ENCODE measurements around the gene ARHGAP15. TPM values are rescaled to one million over a fixed set of nuclear protein-coding genes. Genes with fewer than 3 reads are reported as not detected.
A peak's percentile ranks its signal among the peaks of the same experiment; 100 is the strongest.

The ARHGAP15 gene
- total RNA-seq, 3 donors from 2014 or later: 5.3 to 8.2 (median 5.8) TPM

DNA sequence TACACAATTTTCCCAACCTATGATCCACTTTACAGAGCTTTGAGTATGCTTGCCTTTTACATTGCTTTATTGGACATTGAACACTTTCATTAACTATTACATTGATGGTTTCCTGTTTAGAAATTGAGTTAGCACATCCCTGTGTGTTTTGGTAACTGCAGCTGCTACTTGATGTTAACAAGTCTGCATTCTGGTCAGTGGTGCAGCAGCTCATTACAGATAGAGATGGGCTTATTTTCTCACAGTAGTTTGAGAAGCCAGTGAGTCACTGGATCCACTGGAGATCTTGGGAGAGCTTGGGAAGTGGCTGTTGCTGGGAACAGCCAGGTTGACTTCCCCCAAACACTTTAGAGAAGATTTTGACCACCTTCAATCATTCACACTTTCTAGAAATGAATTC lies 150.5 kb downstream of the ARHGAP15 start:
- Histone ChIP-seq H3K9me3 (no peaks in the 10 kb centered on the region), H3K4me1 (ENCODE audit: low read depth) (no peaks in the 10 kb centered on the region), H3K36me3 (ENCODE audit: low read depth) (no peaks in the 10 kb centered on the region), H3K4me3 (no peak overlapping the region)
- TF ChIP-seq, protein P1, sequence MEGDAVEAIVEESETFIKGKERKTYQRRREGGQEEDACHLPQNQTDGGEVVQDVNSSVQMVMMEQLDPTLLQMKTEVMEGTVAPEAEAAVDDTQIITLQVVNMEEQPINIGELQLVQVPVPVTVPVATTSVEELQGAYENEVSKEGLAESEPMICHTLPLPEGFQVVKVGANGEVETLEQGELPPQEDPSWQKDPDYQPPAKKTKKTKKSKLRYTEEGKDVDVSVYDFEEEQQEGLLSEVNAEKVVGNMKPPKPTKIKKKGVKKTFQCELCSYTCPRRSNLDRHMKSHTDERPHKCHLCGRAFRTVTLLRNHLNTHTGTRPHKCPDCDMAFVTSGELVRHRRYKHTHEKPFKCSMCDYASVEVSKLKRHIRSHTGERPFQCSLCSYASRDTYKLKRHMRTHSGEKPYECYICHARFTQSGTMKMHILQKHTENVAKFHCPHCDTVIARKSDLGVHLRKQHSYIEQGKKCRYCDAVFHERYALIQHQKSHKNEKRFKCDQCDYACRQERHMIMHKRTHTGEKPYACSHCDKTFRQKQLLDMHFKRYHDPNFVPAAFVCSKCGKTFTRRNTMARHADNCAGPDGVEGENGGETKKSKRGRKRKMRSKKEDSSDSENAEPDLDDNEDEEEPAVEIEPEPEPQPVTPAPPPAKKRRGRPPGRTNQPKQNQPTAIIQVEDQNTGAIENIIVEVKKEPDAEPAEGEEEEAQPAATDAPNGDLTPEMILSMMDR (IDR thresholded peaks at IDR 0.05): no peak
- ATAC-seq: no peak
- intact Hi-C loops (cut with DNase I, micrococcal nuclease): no loop called here
- DNase-seq: no peak

DNA sequence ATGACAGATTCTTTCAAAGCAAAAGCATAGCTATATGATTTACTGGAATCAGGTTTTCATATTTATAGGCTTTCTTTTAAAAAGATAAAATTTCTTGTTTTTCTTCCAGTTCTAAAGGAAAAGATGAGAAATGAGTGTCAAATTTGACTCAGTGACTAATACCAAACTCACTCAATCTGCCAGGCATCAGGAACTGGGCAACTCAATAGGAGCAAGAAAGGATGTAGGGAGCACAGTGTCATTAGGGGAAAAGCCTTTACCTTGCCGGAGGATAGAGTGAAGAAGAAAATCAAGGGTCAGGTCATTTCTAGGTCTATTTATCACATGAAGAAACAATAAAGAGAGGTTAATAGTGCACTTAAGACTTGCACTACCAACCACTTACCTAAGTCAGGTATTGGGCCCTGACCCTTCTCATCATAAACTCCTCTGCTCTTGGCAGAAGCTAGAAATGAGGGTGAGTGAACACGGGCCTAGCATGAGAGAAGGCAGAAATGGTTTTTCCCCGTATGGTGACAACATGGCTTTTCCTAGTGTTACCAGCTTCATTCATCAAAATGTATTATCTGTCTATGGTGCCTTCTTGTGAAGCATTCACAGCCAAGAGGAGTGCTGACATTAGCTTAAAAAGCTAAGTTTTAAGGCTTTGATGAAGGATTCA lies 151.0 kb downstream of the ARHGAP15 start:
- H3K36me3 ChIP-seq (ENCODE audit: low read depth): no peaks in the 10 kb centered on the region
- no peaks in the 10 kb centered on the region for H3K4me1 ChIP-seq (ENCODE audit: low read depth)
- no peak overlapping the region for H3K4me3 ChIP-seq
- no peak for DNase-seq
- intact Hi-C loops (cut with DNase I, micrococcal nuclease): no loop called here
- ATAC-seq: no peak
- TF ChIP-seq, protein P1 (IDR thresholded peaks at IDR 0.05): no peak
- no peaks in the 10 kb centered on the region for H3K9me3 ChIP-seq

DNA sequence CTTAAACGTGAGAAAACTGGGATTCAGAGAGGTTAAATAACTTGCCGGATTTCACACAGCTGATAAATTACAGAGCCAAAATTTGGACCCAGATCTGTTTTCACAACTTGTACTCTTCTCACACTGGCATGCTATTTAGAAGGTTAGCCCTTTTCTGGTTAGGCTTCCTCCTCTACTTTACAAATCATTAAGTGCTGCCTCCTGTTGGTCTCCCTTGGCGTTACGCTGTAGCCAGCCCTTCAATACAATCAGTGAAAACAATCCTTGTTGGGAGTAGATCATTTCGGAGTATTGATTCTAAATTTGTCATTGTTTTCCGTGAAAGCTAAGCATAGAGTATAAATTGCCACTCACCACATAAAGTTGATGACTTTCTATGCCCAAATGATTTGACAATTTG lies 153.5 kb downstream of the ARHGAP15 start:
- Histone ChIP-seq H3K4me1 (ENCODE audit: low read depth) (no peaks in the 10 kb centered on the region), H3K4me3 (no peak overlapping the region), H3K9me3 (no peaks in the 10 kb centered on the region), H3K36me3 (ENCODE audit: low read depth) (no peaks in the 10 kb centered on the region)
- ATAC-seq (no peak), DNase-seq (peak in 1 of 3 donors; percentile 25)
- intact Hi-C loops (cut with DNase I, micrococcal nuclease): no loop called here
- TF ChIP-seq, protein P1 (IDR thresholded peaks at IDR 0.05): no peak

DNA sequence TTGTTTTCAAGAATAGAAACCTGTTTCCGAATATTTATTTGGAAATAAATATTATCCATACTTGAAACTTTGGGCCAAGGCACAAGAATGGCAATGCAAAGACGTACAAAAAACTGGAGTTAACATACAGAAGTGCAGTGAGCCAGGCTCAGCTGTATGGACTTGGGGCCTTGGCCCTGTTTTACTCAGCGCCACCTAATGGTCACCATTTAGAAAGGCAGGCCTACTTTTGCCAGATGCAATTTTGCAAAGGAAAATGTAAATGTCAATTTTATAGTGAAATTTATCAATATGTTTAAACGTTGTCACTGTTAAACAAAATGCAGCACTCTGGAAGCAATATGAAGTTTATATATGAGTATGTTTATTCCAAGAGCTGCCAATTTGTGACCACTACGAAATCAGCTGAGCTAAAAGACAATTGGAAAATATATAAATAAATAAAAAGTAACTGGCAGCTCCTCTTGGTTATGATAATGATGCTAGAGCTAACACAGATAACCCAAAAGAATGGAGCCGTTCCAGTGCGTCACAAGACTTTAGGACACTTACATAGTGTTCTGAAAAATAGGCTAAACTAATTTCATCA lies 155.0 kb downstream of the ARHGAP15 start:
- intact Hi-C loops (cut with DNase I, micrococcal nuclease): no loop called here
- ATAC-seq (peak; percentile 64), DNase-seq (peak in 1 of 3 donors; percentile 27)
- no peak overlapping the region for H3K4me3 ChIP-seq
- H3K9me3 ChIP-seq: no peaks in the 10 kb centered on the region
- TF ChIP-seq, protein P1 (IDR thresholded peaks at IDR 0.05): peak; percentile 60
- no peaks in the 10 kb centered on the region for H3K36me3 ChIP-seq (ENCODE audit: low read depth)
- H3K4me1 ChIP-seq (ENCODE audit: low read depth): no peaks in the 10 kb centered on the region

DNA sequence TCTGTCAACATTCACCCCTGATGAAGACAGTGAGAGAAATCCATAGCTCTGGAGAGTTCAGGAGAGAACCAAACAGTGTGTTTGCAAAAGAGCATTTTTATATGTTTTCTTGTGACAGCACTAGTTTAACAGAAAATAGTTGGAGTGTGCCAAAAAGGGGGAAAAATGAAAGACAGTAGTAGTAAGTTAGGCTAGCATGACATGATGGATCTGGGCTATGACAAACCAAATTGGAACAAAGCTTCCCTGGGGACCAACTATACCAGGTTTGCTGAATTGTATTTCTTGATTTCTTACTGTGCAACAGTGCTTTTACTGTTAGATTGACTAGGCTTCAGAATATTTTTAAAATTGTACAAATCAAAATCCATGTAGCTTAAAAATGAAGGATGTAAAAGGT lies 159.8 kb downstream of the ARHGAP15 start:
- TF ChIP-seq, protein P1 (IDR thresholded peaks at IDR 0.05): no peak
- Histone ChIP-seq H3K9me3 (no peaks in the 10 kb centered on the region), H3K4me3 (no peak overlapping the region), H3K36me3 (ENCODE audit: low read depth) (no peaks in the 10 kb centered on the region), H3K4me1 (ENCODE audit: low read depth) (no peaks in the 10 kb centered on the region)
- DNase-seq (no peak), ATAC-seq (no peak)
- intact Hi-C loops (cut with DNase I, micrococcal nuclease): no loop called here
